ENCODE data around the gene KRTAP5-7. TPM values are rescaled to one million over a fixed set of nuclear protein-coding genes. Genes with fewer than 3 reads are reported as not detected.
"Not testable (repeated sequence)": the region's sequence is repeated elsewhere in the genome, so short reads cannot be mapped to it uniquely, and the experiment has no call there.

The KRTAP5-7 gene
- total RNA-seq, 2 experiments from 2014 or later: not detected

DNA sequence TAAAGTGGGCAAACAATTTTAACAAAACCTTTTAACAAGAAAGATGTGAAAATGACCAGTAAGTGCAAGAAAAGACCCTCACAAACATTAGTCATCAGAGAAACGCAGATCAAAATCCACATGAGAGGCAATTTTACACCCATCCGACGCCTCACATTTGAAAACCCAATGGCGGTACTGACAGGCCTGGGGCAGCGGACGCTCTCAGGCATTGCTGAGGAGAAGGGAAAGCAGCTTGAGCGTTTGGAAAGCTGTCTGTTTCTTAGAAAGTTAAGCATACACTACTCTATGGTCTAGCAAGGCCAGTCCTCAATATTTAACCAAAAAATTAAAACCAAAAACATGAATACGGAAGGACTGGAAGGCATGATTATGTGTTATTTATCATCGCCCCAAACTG, 8.8 kb downstream of the KRTAP5-7 start:
- H3K36me3 Mint-ChIP-seq (ENCODE audit: low read depth): no peaks in the 10 kb centered on the region
- ATAC-seq: no peak
- TF ChIP-seq, protein P1, sequence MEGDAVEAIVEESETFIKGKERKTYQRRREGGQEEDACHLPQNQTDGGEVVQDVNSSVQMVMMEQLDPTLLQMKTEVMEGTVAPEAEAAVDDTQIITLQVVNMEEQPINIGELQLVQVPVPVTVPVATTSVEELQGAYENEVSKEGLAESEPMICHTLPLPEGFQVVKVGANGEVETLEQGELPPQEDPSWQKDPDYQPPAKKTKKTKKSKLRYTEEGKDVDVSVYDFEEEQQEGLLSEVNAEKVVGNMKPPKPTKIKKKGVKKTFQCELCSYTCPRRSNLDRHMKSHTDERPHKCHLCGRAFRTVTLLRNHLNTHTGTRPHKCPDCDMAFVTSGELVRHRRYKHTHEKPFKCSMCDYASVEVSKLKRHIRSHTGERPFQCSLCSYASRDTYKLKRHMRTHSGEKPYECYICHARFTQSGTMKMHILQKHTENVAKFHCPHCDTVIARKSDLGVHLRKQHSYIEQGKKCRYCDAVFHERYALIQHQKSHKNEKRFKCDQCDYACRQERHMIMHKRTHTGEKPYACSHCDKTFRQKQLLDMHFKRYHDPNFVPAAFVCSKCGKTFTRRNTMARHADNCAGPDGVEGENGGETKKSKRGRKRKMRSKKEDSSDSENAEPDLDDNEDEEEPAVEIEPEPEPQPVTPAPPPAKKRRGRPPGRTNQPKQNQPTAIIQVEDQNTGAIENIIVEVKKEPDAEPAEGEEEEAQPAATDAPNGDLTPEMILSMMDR (IDR thresholded peaks at IDR 0.05): no peak
- no peak overlapping the region for H3K27ac Mint-ChIP-seq
- intact Hi-C loops (cut with micrococcal nuclease): no loop called here
- peaks cover 3% of the 10 kb centered on the region for H3K9me3 Mint-ChIP-seq
- H3K4me3 Mint-ChIP-seq: no peak overlapping the region
- peaks cover 3% of the 10 kb centered on the region for H3K4me1 Mint-ChIP-seq (ENCODE audit: low read depth)
- H3K27me3 Mint-ChIP-seq: peaks cover 2% of the 10 kb centered on the region
- POLR2A ChIA-PET: no interaction called here
- CTCF ChIA-PET: no interaction called here
- DNase-seq: no peak

DNA sequence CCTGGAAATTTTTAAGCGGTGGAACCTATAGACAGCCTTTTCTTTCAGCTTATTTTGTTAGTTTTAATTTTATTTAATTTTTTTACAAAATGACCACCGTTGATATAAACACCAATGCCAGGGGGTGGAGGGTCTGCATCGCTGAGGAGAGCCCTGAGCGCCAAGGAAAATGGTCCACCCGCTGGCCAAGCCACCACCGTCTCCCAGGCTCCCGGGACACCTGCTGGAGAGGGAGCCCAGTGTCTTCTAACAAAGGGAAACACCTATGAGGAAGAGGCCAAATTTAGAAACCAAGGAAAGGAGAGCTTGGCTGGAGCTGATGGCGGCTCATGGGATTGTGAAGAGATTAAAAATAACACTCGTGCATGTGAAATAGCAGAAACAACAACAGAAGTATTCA, 10.5 kb downstream of the KRTAP5-7 start:
- TF ChIP-seq, protein P1 (IDR thresholded peaks at IDR 0.05): no peak
- Mint-ChIP-seq H3K27ac (no peak overlapping the region), H3K4me1 (ENCODE audit: low read depth) (peaks cover 5% of the 10 kb centered on the region), H3K27me3 (peaks cover 2% of the 10 kb centered on the region), H3K4me3 (no peak overlapping the region), H3K36me3 (ENCODE audit: low read depth) (no peaks in the 10 kb centered on the region), H3K9me3 (peaks cover 10% of the 10 kb centered on the region)
- intact Hi-C loops (cut with micrococcal nuclease): no loop called here
- no peak for ATAC-seq
- CTCF ChIA-PET: no interaction called here
- POLR2A ChIA-PET: no interaction called here
- no peak for DNase-seq

DNA sequence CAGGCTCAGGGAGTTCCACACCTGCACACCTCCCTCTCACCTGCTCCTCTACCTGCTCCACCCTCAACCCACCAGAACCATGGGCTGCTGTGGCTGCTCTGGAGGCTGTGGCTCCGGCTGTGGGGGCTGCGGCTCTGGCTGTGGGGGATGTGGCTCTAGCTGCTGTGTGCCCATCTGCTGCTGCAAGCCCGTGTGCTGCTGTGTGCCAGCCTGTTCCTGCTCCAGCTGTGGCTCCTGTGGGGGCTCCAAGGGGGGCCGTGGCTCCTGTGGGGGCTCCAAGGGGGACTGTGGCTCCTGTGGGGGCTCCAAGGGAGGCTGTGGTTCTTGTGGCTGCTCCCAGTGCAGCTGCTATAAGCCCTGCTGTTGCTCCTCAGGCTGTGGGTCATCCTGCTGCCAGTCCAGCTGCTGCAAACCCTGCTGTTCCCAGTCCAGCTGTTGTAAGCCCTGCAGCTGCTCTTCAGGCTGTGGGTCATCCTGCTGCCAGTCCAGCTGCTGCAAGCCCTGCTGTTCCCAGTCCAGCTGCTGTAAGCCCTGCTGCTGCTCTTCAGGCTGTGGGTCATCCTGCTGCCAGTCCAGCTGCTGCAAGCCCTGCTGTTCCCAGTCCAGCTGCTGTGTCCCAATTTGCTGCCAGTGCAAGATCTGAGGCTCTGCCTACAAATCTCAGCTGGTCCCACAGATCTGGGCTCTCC, 11.1 kb downstream of the KRTAP5-7 start, which contains the start of gene KRTAP5-8:
Gene KRTAP5-8 (plus strand): TSS at position 49 of the 689 bp plus-strand sequence. CDS start 31 bp downstream, at position 80.
- not testable (repeated sequence) for H3K9me3 Mint-ChIP-seq, H3K27ac Mint-ChIP-seq

DNA sequence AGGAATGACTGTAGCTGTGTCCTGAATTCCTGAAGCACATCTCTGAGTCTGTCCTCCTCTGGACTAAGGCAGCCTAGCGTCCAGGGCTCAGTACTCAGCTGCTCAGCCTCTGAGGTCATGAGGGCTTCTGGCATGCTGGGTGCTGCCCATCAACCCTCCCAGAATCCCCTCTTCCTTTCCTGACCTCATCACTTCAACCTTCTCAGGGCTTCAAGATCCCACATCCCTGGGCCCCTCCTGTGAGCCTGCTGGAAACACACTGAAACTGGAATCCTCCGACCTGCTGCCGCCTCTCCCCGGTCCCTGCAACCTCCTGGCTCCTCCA, 11.6 kb downstream of the KRTAP5-7 start:
- TF ChIP-seq, protein P1 (IDR thresholded peaks at IDR 0.05): no peak
- H3K36me3 Mint-ChIP-seq (ENCODE audit: low read depth): no peaks in the 10 kb centered on the region
- peaks cover 10% of the 10 kb centered on the region for H3K9me3 Mint-ChIP-seq
- intact Hi-C loops (cut with micrococcal nuclease): no loop called here
- peaks cover 5% of the 10 kb centered on the region for H3K27me3 Mint-ChIP-seq
- ChIA-PET POLR2A (no interaction called here), CTCF (no interaction called here)
- ATAC-seq (no peak), DNase-seq (no peak)
- H3K4me1 Mint-ChIP-seq (ENCODE audit: low read depth): peaks cover 14% of the 10 kb centered on the region
- H3K27ac Mint-ChIP-seq: no peak overlapping the region
- no peak overlapping the region for H3K4me3 Mint-ChIP-seq

More for the DNA sequence above, 11.1 kb downstream of the KRTAP5-7 start, which contains the start of gene KRTAP5-8:
- H3K4me1 Mint-ChIP-seq (ENCODE audit: low read depth); POLR2A ChIA-PET; H3K4me3 Mint-ChIP-seq; DNase-seq; ATAC-seq; intact Hi-C loops (cut with micrococcal nuclease); H3K27me3 Mint-ChIP-seq; CTCF ChIA-PET; H3K36me3 Mint-ChIP-seq (ENCODE audit: low read depth): not testable (repeated sequence)

DNA sequence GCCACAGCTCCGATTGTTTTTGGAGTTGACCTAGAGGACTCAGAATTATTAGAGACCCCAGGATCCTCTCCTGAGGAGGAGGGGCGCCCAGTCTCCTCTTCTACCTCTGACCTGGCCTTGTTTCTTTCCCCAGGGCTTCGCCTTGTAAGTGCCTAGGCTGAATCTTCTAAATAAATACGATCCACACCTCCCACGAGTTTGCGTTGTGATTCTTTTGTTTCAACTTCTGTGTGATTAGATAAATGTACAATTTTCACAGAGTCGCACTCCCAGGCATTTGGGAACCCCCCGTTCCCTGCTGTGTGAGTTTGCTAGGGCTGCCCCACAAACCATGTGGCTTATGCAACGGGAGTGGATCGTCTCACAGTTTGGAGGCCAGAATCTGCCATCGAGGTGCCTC, 11.9 kb downstream of the KRTAP5-7 start:
- no peak overlapping the region for H3K4me3 Mint-ChIP-seq
- ChIA-PET CTCF (no interaction called here), POLR2A (no interaction called here)
- TF ChIP-seq, protein P1 (IDR thresholded peaks at IDR 0.05): no peak
- no peaks in the 10 kb centered on the region for H3K36me3 Mint-ChIP-seq (ENCODE audit: low read depth)
- no peak for DNase-seq
- H3K27ac Mint-ChIP-seq: no peak overlapping the region
- peaks cover 18% of the 10 kb centered on the region for H3K4me1 Mint-ChIP-seq (ENCODE audit: low read depth)
- peaks cover 10% of the 10 kb centered on the region for H3K9me3 Mint-ChIP-seq
- H3K27me3 Mint-ChIP-seq: peaks cover 5% of the 10 kb centered on the region
- intact Hi-C loops (cut with micrococcal nuclease): no loop called here
- ATAC-seq: no peak

DNA sequence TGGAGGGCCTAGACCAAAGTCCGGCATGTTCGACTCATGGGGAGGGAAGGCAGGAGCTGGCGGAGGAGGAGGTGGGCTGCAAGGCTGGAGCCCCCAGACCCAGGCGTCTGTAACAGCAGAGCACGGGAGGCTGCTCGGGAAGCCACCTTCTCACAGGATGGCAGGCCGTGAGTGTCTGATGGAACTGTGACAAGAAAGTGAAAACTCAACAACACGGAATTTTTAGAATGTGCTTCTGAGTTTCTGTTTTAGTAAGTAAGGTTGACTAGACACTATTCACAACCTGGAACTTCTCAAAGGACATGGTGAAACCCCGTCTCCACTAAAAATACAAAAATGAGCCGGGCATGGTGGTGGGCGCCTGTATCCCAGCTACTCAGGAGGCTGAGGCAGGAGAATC, 12.9 kb downstream of the KRTAP5-7 start:
- H3K9me3 Mint-ChIP-seq; H3K4me3 Mint-ChIP-seq; H3K27ac Mint-ChIP-seq; H3K36me3 Mint-ChIP-seq (ENCODE audit: low read depth); DNase-seq; intact Hi-C loops (cut with micrococcal nuclease); POLR2A ChIA-PET; CTCF ChIA-PET; H3K27me3 Mint-ChIP-seq; ATAC-seq: not testable (repeated sequence)
- H3K4me1 Mint-ChIP-seq (ENCODE audit: low read depth): peaks cover 23% of the 10 kb centered on the region

DNA sequence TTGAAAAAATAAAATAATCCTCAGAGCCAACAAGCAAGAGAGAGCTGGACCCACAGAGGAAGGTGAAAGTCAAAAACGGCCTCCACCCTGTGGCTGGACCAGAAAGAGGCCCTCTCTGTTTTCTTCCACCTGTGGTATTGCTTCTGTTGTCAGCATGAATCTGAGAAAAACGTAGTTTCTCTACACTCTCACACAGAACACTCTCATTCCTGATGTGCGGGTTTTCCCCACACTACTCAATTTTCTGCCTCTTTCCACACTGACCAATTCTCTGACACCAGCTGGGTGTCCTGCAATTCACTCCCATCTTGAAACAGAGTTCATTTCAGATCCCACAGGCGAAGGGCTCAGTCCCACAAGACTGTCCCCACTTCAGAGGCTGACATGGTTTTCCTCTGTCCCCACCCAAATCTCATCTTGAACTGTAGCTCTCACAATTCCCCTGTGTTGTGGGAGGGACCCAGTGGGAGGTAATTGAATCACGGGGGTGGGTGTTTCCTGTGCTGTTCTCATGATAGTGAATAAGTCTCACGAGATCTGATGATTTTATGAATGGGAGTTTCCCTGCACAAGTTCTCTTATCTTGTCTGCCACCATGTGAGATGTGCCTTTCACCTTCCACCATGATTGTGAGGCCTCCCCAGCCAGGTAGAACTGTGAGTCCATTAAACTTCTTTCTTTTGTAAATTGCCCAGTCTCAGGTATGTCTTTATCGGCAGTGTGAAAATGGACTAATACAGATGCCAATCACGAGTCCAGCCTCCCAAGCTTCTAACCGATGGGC, 13.6 kb downstream of the KRTAP5-7 start:
- CTCF ChIA-PET; H3K27ac Mint-ChIP-seq; intact Hi-C loops (cut with micrococcal nuclease): not testable (repeated sequence)

More for the DNA sequence above, 13.6 kb downstream of the KRTAP5-7 start:
- POLR2A ChIA-PET; H3K4me3 Mint-ChIP-seq; ATAC-seq; H3K36me3 Mint-ChIP-seq (ENCODE audit: low read depth); H3K9me3 Mint-ChIP-seq; DNase-seq; H3K27me3 Mint-ChIP-seq: not testable (repeated sequence)
- H3K4me1 Mint-ChIP-seq (ENCODE audit: low read depth): peaks cover 23% of the 10 kb centered on the region
